Measurements from ENCODE around the gene ECHS1.
A peak's percentile ranks its signal among the peaks of the same experiment; 100 is the strongest.
"Not testable (repeated sequence)": the region's sequence is repeated elsewhere in the genome, so short reads cannot be mapped to it uniquely, and the experiment has no call there.

ECHS1 gene

DNA sequence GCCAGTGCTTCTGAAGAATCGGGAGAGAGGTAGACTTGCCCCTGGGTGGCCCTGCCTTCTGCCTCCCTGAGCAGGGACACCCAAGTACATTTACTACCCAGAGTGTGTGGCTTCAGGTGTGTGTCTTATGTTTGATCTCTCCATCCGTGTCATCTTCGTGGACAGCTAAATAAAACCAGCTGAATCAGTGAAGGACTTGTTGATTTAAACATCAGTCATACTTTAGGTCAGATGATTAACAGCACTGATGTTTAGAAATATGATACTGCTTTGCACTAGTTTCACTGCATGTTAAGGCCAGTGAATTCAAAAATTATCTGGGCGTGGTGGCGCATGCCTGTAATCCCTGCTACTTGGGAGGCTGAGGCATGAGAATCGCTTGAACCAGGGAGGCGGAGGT lies 24.8 kb upstream of the ECHS1 start:
- DNase-seq = no peak

DNA sequence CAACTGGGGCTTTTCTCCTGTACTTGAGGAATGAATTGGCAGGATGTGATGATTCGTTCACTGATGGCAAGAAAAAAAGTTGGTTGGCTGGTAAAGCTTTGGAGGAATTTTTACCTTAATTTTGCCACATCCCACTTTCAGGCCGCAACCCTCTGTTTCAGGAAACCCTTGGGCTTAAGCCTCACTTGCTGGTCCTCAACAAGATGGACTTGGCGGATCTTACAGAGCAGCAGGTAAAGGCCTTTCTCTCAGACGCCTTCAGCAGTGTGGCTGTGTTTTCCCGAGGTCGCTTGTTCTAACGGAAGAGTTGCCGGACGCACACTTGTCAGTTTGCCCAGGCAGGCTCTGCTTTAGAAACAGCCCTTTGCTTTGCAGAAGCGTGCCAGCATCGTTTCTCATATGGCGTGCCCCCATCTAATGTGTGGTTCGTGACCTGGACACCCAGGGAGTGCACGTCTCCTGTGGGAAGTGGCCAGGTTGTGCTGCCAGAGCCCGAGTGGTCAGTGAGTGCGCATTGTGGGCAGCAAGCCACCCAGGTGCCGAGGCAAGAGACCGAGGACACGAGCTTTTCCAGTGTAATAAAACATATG lies 23.0 kb upstream of the ECHS1 start:
- DNase-seq = no peak

DNA sequence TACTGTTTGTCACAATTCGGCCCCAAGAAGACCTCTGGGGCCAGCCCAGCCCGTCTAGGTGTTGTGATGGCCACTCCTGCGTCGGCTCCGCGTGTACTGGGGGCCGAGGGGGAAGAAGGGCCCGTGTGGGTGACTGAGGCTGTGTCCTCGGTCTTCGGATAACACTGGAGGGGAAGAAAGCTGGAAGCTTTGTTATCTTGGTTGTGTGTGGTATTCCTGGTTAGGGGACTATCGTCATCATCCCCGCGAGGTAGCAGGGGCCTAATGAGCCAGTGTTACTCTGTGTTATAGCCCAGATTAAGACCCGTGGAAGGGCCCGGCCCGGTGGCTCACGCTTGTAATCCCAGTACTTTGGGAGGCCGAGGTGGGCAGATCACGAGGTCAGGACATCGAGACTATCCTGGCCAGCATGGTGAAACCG lies 21.7 kb upstream of the ECHS1 start:
- DNase-seq = no peak

DNA sequence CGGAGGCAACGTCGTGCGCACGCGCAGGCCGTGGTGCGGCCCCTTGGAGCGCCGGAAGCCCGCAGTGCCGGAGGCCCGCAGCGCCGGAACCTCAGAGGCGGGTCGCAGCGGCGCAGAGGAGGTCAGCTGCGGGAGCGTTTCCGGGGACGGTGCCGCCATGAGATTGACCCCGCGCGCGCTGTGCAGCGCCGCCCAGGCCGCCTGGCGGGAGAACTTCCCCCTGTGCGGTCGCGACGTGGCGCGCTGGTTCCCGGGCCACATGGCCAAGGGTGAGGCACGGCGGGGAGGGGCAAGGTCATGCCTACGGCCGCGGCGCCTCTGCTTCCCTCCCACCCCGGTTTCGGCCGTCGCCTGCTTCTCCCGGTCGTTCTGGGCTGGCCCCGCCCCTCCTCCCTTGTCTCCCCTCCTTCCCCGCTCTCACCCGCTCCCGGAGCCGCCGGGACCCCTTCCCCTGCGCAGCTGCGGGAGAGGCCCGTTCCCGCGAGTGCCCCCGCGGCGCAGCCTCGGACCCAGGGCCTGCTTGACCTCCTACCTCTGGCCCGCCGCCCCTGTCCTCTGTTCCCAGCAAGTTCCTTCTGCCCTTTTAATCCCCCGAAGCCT lies 21.0 kb upstream of the ECHS1 start, which contains the start of gene MTG1:
Gene MTG1 (plus strand): TSS at position 94 of the 600 bp plus-strand sequence. CDS start 64 bp downstream, at position 158.
- peak; percentile 42 for DNase-seq

DNA sequence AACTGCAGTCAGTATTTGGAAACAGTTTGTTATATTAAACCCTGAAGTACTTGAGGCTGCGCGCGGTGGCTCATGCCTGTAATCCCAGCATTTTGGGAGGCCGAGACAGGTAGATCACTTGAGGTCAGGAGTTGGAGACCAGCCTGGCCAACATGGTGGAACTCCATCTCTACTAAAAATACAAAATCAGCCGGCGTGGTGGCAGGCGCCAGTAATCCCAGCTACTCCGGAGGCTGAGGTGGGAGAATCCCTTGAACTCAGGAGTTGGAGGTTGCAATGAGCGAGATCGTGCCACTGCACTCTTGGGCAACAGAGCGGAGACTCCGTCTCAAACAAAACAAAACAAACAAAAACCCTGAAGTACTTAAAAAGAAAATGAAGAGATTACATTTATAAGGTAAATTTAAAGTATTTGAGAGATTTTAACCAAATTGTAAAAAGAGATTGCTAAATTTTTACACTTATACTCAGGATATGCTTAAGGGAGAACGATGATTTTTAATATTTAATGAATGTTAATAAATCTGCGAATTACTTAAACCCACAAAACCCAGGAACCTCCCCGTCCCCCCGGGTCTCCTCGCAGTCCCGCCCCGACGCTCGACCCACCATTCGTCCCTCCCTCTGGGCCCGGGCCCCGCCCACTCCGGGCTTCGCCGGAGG lies 20.4 kb upstream of the ECHS1 start:
- DNase-seq = no peak

DNA sequence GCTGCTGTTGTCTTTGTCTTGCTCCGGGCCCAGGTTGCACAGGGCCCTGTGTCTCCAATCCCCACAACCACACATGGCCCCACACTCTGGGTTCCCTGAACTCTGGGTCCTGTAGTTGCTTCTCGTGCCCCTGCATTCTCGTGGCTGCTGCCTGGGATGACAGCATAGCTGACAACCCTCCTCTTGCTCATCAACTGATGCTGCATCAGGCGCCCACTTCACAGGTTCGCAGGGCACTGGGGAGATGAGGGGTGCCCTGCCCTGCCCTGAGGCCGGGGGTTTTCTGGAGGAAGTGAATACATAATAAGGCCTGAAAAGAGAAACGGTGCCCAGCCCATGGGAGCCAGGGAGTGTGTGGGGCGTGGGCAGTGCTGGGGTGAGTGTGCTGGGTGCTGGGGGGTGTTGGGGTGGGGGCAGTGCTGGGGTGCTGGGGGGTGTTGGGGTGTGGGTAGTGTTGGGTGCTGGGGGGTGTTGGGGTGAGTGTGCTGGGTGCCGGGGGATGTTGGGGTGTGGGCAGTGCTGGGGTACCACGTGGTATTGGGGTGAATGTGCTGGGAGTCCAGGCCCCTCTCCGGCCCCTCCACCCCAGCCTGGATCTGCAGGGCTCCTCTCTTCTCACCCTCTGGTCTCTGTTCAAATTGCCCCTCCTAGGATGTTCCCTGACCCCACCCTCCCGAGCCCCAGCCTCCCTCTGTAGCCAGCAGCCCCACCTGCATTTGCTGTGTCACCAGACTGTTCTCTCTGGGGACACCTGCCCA lies 18.8 kb upstream of the ECHS1 start:
- no peak for DNase-seq

DNA sequence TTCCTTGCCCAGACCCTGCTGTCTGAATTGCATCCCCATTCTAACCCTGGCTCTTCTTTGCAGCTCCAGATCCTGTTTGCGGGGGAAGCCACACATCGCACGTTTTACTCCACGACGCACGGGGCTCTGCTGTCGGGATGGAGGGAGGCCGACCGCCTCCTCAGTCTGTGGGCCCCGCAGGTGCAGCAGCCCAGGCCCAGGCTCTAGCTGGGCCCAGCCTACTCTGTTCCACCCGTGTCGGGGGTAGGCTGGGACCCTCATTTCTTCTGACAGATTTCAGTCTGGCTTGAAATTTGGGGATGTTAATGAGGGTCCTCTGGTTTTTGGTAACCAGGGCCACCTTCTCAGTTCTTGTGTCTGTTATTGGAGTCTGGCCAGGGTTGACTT lies 18.1 kb upstream of the ECHS1 start:
- no peak for DNase-seq

DNA sequence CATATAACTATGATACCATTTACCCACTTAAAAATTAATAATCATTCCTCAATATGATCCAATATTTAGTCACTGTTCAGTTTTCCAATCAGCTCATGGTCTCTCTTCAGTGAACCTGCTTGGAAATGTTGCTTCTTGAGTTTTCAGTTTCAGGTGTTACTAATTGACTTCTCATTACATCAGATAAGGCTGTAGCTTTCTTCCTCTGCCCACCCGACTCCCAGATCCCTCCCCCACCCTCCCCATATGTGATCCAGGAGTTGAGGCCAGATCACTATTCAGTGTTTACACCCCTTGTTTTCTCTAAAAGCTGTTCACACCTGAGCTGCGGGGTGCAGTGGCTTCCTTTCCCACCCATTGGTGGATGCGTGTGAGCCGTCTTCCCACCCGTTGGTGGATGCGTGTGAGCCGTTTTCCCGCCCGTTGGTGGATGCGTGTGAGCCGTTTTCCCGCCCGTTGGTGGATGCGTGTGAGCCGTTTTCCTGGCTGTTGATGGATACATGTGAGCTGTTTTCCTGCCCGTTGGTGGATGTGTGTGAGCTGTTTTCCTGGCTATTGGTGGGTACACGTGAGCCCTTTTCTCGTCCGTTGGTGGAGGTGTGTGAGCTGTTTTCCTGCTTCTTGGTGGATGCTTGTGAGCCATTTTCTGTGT lies 17.6 kb upstream of the ECHS1 start:
- no peak for DNase-seq

DNA sequence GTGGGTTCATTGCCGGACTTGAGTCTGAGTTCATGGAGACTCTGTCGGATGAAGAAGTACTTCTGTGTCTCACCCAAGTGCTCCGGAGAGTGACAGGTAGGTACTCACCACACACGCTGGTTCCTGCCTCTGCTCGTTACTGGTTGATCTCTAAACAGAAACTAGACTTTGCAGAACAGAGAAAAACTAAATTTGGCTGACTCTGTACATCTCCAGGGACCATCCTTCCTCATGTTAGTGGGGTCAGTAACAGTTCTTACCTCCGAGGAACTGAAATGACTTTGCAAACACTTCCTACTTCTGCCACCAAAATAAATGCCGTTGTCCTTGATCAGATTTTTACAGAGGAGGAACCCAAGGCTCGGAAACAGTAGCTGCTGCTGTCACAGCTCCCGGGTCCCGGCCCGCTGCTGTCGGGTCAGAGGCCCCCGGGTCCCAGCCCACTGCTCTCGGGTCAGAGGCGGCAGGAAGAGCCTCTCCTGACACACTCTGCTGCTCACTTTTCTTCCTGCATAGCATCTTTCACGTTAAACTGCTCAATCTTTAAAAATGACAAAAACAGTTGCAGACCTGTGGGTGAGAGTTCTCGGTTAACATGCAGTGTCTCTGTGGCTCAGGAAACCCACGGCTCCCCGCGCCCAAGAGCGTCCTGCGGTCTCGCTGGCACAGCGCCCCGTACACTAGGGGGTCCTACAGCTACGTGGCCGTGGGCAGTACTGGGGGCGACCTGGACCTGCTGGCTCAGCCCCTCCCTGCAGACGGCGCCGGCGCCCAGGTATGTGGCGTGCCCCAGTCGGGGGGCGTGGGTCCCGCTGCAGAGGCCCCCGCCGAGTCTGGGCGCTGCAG lies 16.0 kb upstream of the ECHS1 start:
- no peak for DNase-seq

DNA sequence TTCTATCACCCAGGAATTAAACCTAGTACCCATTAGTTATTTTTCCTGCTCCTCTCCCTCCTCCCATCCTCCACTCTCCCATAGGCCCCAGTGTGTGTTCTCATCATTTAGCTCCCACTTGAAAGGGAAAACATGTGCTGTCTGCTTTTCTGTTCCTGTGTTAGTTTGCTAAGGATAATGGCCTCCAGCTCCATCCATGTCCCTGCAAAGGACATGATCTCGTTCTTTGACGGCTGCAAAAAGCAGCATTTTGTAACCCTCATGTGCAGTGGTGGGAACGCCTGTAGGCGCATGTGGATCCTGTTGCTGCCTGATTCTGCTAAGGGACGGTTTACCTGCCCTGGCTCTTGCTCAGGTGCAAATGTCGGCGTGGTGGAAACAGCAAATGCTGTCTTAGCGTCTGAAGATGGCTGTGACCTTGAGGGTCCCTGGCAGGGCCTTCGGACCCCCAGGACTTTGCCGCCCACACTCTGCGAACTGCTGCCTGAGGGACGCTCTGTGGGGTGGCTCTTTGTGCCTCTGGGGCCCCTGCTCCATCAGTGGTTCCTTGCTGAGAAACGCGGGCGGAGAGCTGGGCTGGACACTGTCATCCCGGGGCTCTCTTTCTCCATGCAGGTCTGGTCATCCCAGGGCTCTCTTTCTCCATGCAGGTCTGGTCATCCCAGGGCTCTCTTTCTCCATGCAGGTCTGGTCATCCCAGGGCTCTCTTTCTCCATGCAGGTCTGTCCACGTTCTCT lies 15.2 kb upstream of the ECHS1 start:
- DNase-seq = no peak

DNA sequence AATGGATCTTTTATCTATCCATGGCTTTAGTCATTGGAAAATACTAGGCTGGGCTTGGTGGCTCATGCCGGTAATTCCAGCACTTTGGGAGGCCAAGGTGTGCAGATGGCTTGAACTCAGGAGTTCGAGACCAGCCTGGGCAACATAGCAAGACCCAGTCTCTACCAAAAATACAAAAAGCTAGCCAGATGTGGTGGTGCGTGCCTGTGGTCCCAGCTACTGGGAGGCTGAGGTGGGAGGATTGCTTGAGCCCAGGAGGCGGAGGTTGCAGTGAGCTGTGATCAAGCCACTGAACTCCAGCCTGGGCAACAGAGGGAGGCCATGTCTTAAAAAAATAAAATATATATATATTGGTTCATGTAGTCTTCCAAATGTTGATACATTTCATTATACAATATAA lies 13.8 kb upstream of the ECHS1 start:
- not testable (repeated sequence) for DNase-seq

DNA sequence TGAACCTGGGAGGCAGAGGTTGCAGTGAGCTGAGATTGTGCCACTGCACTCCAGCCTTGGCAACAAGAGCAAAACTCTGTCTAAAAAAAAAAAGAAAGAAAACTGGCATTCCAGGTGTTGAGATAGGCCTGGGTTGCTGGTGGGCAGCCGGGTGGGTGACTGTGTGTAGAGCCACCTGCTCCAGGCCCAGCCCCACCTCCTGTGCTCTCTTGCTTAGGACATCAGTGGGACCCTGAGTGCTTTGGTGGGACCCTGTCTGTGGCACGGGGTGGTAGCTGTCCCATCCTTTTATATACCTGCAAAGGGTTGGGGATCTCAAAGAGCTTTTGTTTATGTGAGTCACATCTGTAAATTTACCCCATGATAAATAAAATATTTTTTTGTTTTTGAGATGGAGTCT lies 12.1 kb upstream of the ECHS1 start:
- DNase-seq = no peak

DNA sequence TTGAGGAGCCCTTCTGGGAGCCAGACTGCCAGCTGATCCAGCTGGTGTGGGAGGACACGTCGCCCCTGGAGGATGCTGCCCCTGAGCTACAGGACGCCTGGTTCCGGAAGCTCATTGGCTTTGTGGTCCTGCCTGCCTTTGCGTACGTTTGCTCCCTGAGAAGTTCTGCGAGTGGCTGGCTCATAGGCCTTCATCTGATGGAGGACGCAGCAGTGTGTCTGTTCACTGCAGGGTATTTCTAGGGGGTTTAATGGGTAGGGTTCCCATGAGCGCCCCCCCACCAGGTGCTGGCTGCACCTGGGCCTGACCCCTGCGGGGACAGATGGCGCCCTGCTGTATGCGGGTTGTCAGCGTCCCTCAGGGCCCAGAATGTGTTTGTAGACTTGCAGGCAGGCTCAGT lies 10.9 kb upstream of the ECHS1 start:
- DNase-seq = no peak

DNA sequence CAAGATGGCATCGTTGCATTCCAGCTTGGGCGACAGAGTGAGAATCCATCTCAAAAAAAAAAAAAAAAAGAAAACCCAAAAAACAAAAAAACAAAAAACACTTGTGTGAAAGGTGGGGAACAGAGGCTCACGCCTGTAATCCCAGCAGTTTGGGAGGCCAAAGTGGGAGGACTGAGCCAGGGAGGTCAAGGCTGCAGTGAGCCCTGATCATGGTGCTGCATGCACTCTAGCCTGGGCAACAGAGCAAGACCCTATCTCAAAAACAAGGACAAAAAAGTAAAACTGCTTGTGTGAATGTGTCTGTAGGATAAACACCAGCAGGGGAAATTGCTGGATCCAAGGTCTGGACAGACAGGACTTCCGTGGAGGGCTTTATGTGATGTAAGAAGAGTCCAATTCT lies 10.4 kb upstream of the ECHS1 start:
- no peak for DNase-seq

DNA sequence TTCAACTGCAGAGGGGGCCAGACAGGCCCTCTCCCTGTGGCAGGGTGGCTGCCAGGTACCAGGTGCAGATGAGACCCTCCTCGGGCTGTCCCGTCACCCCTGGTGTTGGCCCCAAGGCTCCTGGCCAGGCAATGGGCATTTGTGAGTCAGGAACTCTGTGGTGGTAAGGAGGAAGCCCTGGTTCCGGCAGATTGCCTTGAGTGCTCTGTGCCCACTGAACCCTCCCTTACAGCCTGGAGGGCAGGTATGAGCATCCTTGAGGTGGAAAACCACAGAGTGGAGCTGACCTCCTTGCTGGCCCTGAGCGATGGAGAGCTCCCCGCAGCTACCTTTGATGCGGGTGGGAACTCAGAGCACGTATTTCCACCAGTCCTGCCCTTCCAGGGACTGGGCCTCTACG lies 7.9 kb upstream of the ECHS1 start:
- DNase-seq = no peak

DNA sequence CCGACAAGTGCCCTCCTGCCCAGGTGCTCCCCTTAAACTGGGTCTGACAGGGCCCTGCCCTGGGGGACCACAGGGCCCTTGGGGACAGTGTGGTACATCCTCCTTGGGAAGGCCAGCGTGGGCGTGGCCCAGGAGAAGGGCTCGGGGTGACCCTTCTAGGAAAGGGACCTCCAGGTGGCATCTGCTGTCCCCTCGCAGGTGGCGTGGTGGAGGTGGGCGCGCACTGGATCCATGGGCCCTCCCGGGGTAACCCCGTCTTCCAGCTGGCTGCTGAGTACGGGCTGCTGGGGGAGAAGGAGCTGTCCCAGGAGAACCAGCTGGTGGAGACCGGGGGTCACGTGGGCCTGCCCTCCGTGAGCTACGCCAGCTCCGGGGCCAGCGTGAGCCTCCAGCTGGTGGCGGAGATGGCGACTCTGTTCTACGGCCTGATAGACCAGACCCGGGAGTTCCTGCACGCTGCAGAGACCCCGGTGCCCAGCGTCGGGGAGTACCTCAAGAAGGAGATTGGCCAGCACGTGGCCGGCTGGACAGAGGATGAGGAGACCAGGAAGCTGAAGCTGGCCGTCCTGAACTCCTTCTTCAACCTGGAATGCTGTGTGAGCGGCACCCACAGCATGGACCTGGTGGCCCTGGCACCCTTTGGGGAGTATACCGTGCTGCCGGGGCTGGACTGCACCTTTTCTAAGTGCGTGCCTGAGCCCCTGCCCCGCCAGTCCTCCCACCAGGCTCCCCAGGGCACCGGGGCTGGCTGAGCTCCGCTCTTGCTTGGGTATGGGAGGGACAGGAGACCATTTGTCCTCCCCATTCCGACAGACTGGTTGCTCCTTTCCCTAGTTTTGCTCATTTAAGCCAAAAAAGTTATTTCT lies 6.9 kb upstream of the ECHS1 start:
- no peak for DNase-seq

DNA sequence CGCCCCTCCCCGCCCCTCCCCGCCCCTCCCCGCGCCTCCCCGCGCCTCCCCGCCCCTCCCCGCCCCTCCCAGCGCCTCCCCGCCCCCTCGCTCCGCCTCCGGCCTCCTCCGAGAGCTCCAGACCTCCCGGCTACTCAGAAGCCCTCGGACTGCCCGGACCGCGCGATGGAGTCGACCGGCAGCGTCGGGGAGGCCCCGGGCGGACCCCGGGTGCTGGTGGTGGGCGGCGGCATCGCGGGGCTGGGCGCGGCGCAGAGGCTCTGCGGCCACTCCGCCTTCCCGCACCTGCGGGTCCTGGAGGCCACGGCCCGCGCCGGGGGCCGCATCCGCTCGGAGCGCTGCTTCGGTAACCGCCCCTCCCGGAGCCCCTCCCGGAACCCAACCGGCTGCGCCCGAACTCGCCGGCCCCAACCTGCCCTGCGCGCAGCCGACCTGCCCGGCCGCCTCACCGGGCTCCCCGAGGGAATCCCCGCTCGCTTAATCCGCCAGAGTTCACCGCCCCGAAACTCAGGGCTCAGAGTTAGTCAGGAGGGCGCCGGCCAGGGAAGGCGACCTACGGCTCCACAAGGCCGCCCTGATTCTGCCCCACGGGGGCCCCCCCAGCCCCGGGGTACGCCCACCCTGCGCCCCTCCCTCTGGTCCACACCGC lies 6.1 kb upstream of the ECHS1 start, which contains the start of gene PAOX:
Gene PAOX (plus strand): TSS at position 111 of the 649 bp plus-strand sequence. CDS start 55 bp downstream, at position 166.
- no peak for DNase-seq

DNA sequence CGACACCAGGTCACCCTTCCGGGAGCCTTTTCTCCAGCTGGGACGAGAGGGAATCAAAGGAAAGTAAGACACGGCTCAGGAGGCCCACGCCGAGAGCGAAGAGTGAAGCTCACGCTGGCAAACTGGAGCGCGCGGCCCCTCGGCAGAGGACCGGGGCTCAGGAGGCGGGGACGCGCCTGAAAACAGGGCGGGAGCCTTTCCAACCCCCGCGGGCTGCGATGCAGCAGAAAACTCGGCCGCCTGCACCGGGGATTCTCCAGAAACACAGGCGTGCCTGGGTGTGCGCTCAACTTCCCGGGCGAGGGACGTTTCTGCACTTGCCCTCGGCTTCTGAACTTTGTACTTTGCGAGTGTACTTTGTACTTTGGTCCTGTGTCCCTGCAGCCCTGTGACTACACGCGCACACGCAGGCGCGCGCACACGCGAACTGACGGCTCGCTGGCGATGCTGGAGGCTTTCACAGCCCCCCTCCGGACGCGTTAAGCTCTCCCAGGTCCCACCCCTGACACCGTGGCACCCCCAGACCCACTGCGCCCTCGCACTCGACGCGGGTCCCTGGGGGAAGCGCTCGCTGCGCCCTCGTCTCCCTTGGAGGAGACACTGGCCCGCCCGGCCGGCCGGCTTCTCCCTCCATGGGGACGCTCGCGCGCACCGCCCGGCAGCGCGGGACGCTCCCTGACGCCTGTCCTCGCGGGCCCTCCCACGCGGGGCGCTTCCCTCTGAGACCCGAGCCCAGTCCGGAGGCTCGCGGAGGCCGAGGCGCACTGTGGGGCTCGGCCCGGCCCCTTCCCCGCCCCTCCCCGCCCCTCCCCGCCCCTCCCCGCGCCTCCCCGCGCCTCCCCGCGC lies 5.3 kb upstream of the ECHS1 start:
- no peak for DNase-seq

DNA sequence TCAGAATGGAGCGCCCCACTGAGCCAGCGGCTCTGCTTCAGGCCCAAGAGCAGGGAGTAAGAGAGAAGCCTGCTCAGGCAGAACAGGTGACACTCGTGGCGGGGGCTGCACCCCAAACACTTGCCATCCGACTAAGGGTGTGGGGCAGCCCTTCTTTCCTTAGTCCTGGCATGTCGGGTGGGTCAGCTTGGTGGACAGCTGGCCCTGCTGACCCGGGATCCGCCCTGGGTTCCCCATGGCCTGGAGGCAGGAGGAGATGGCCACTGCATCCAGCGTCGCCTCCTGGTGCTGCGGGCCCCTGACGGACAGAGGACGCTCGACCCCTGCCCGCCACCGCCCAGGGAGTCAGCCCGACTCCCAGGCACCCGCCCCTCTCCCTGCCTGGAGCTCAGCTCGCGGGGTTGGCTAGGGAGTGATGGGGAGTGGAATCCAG lies 4.7 kb upstream of the ECHS1 start:
- no peak for DNase-seq

All from NCI-H2081 treated with DMSO at 0.1 percent for 48 hours (cell line).